Nephron (organoid): ENCODE data around the gene LILRA5.
"Not testable (repeated sequence)": the region's sequence is repeated elsewhere in the genome, so short reads cannot be mapped to it uniquely, and the experiment has no call there.

ENCODE experiments used
- H3K27ac Mint-ChIP-seq, 3 experiments: 2 replicates each; pipeline ENCODE4 v1.8.0; 2020; ENCODE audit warnings: mixed read lengths in 3 of 3, mild to moderate bottlenecking in 2 of 3, moderate library complexity in 1 of 3
- H3K27me3 Mint-ChIP-seq: 2 replicates; pipeline ENCODE4 v1.8.0; 2021; ENCODE audit warnings: low read depth, mild to moderate bottlenecking, moderate library complexity, mixed read lengths
- H3K36me3 Mint-ChIP-seq: 2 replicates; pipeline ENCODE4 v1.8.0; 2020; ENCODE audit warnings: low read depth, mixed read lengths
- H3K4me1 Mint-ChIP-seq: 2 replicates; pipeline ENCODE4 v1.8.0; 2020; ENCODE audit warnings: mixed read lengths
- H3K4me3 Mint-ChIP-seq, 3 experiments: 2 replicates each; pipeline ENCODE4 v1.8.0; 2020; ENCODE audit warnings: mild to moderate bottlenecking in 3 of 3, mixed read lengths in 3 of 3, moderate library complexity in 2 of 3
- H3K9me3 Mint-ChIP-seq: 2 replicates; pipeline ENCODE4 v1.8.0; 2020; ENCODE audit warnings: mixed read lengths
- CTCF ChIP-seq, 3 experiments: fragments of 200-600 bp; sonication (generic); IDR thresholded peaks; one replicate each; pipeline ENCODE4 v1.5.0; 2021; ENCODE audit warnings: antibody characterized with exemption in 3 of 3; ENCODE audit not compliant: unreplicated experiment in 3 of 3

Gene LILRA5

GRCh38 chr19:54312436-54313377 lies at the start of gene LILRA5:
TSS of gene LILRA5 (minus strand) at chr19:54313166. CDS start at chr19:54313019, 147 bp downstream.
- no peak within 1 kb of the TSS for H3K27ac Mint-ChIP-seq
- no peak within 1 kb of the TSS for H3K4me3 Mint-ChIP-seq
- no peaks in the 10 kb centered on the region for H3K36me3 Mint-ChIP-seq
- peaks cover 14% of the 10 kb centered on the region for H3K27me3 Mint-ChIP-seq
- no peak for TF ChIP-seq CTCF (IDR thresholded peaks at IDR 0.05; ENCODE audit: unreplicated experiment in 3 of 3)
- H3K4me1 Mint-ChIP-seq: no peaks in the 10 kb centered on the region
- peaks cover 3% of the 10 kb centered on the region for H3K9me3 Mint-ChIP-seq

GRCh38 chr19:54361680-54362422 lies 48.9 kb upstream of the LILRA5 start:
- not testable (repeated sequence) for H3K27ac Mint-ChIP-seq, H3K4me3 Mint-ChIP-seq, H3K27me3 Mint-ChIP-seq, H3K9me3 Mint-ChIP-seq, H3K36me3 Mint-ChIP-seq, H3K4me1 Mint-ChIP-seq

- not testable (repeated sequence) for H3K4me3 Mint-ChIP-seq, H3K36me3 Mint-ChIP-seq, H3K9me3 Mint-ChIP-seq, H3K27me3 Mint-ChIP-seq, H3K27ac Mint-ChIP-seq, H3K4me1 Mint-ChIP-seq
Measured at GRCh38 chr19:54359149-54359820, 46.3 kb upstream of the LILRA5 start.

- no peaks in the 10 kb centered on the region for H3K36me3 Mint-ChIP-seq
- TF ChIP-seq CTCF (IDR thresholded peaks at IDR 0.05; ENCODE audit: unreplicated experiment in 3 of 3): no peak
- peaks cover 3% of the 10 kb centered on the region for H3K9me3 Mint-ChIP-seq
Measured at GRCh38 chr19:54357381-54357780, 44.4 kb upstream of the LILRA5 start.

GRCh38 chr19:54356444-54357056 lies 43.6 kb upstream of the LILRA5 start:
- no peak overlapping the region for H3K4me3 Mint-ChIP-seq
- H3K27me3 Mint-ChIP-seq: peaks cover 16% of the 10 kb centered on the region
- peaks cover 3% of the 10 kb centered on the region for H3K9me3 Mint-ChIP-seq
- no peaks in the 10 kb centered on the region for H3K4me1 Mint-ChIP-seq
- no peak for TF ChIP-seq CTCF (IDR thresholded peaks at IDR 0.05; ENCODE audit: unreplicated experiment in 3 of 3)
- no peaks in the 10 kb centered on the region for H3K36me3 Mint-ChIP-seq
- H3K27ac Mint-ChIP-seq: no peak overlapping the region

More at GRCh38 chr19:54357381-54357780, 44.4 kb upstream of the LILRA5 start:
- Mint-ChIP-seq H3K4me1 (no peaks in the 10 kb centered on the region), H3K4me3 (no peak overlapping the region), H3K27me3 (peaks cover 16% of the 10 kb centered on the region), H3K27ac (no peak overlapping the region)

GRCh38 chr19:54355675-54356074 lies 42.7 kb upstream of the LILRA5 start:
- Mint-ChIP-seq H3K36me3 (no peaks in the 10 kb centered on the region), H3K27ac (no peak overlapping the region), H3K9me3 (no peaks in the 10 kb centered on the region), H3K4me3 (no peak overlapping the region), H3K27me3 (peaks cover 12% of the 10 kb centered on the region), H3K4me1 (no peaks in the 10 kb centered on the region)
- no peak for TF ChIP-seq CTCF (IDR thresholded peaks at IDR 0.05; ENCODE audit: unreplicated experiment in 3 of 3)
